Measurements from ENCODE around the gene UBFD1. TPM values are rescaled to one million over a fixed set of nuclear protein-coding genes. Genes with fewer than 3 reads are reported as not detected.

UBFD1 gene
- total and polyA plus RNA-seq, 10 of the 15 experiments (the other 5 are each of a cell fraction or from before 2014, with no cell fraction given), result 7.3 to 48.5 (median 32.1) TPM

- H3K36me3 ChIP-seq (ENCODE audit: control insufficient read depth in 2 of 2, insufficient read depth in 2 of 2, low read length in 1 of 2), result peaks cover 0 to 22% of the 10 kb centered on the region in 2 experiments
- H3K4me3 ChIP-seq, result no peak overlapping the region
- POLR2A ChIA-PET, result no interaction called here
- BruUV-seq (replicated peaks), result no TSS peak
- FAIRE-seq (no peak), ATAC-seq (no peak; the same call in 2 of the 3 replicates), DNase-seq (ENCODE audit: low read depth, low spot score) (no peak)
- in situ Hi-C loops (cut with MboI), result no loop called here
- H3K27ac ChIP-seq (ENCODE audit: control insufficient read depth, insufficient read depth), result no peak overlapping the region
- H3K4me2 ChIP-seq (ENCODE audit: control insufficient read depth, insufficient read depth), result no peak overlapping the region
- H3K27me3 ChIP-seq (replicated peaks in 1 of 2; ENCODE audit: control insufficient read depth in 2 of 2, insufficient read depth in 2 of 2, low read length in 1 of 2), result no peaks in the 10 kb centered on the region
- SMC1A ChIA-PET (ENCODE audit: uncharacterized antibody, unreplicated experiment), result no interaction called here
- intact Hi-C loops (cut with micrococcal nuclease; ENCODE audit: unreplicated experiment), result no loop called here
- 96% methylated on average over 3 of the region's 3 CpGs for WGBS (ENCODE audit: insufficient coverage, insufficient replicate concordance, low lambda C conversion rate, missing lambda C conversion rate)
- no peaks in the 10 kb centered on the region for H3K9me3 ChIP-seq (replicated peaks; ENCODE audit: control insufficient read depth, insufficient read depth, low read length)
- H3K4me1 ChIP-seq (ENCODE audit: control insufficient read depth, insufficient read depth, low read length), result peaks cover 3% of the 10 kb centered on the region; the same call in 1 of the 2 replicates
- CTCF ChIA-PET, result interaction anchor here (1.3 kb wide), 1 partner anchor 21 kb away, joined by 6 read pairs; the partner anchor contains the start of gene NDUFAB1
- H4K20me1 ChIP-seq (ENCODE audit: control insufficient read depth, insufficient read depth), result no peaks in the 10 kb centered on the region
- H2AFZ ChIP-seq (ENCODE audit: control insufficient read depth, low read depth, low read length), result no peak overlapping the region
- RAD21 ChIA-PET (ENCODE audit: unreplicated experiment), result no interaction called here
- H3K79me2 ChIP-seq (ENCODE audit: control insufficient read depth, insufficient read depth, low read length), result no peaks in the 10 kb centered on the region
- H3K9ac ChIP-seq (ENCODE audit: control insufficient read depth, insufficient read depth, low read length), result no peak overlapping the region
- TF ChIP-seq NR2C2 (IDR thresholded peaks at IDR 0.05; ENCODE audit: borderline replicate concordance, control insufficient read depth, insufficient read length, low read depth) (no peak), CEBPZ (IDR thresholded peaks at IDR 0.05; ENCODE audit: low read depth, low read length) (no peak), IRF4 (IDR thresholded peaks at IDR 0.05; ENCODE audit: low read depth, low read length) (no peak), ZNF217 (IDR thresholded peaks at IDR 0.05) (no peak), ZNF274 (IDR thresholded peaks at IDR 0.05; ENCODE audit: insufficient read depth, insufficient read length) (no peak), FOS (IDR thresholded peaks at IDR 0.05; ENCODE audit: borderline replicate concordance, extremely low read depth, insufficient read length) (no peak), NFXL1 (IDR thresholded peaks at IDR 0.05; ENCODE audit: borderline replicate concordance) (no peak), JUNB (IDR thresholded peaks at IDR 0.05) (no peak), PRDM15 (CRISPR knock-in tag; IDR thresholded peaks at IDR 0.05) (no peak), GATAD2B (conservative IDR thresholded peaks at IDR 0.05; ENCODE audit: low read depth) (no peak), E4F1 (IDR thresholded peaks at IDR 0.05; ENCODE audit: borderline replicate concordance, partially characterized antibody) (no peak), SUZ12 (IDR thresholded peaks at IDR 0.05; ENCODE audit: unreplicated experiment) (no peak), RUNX3 (IDR thresholded peaks at IDR 0.05; ENCODE audit: low read length) (no peak)
- TF ChIP-seq, protein P1, sequence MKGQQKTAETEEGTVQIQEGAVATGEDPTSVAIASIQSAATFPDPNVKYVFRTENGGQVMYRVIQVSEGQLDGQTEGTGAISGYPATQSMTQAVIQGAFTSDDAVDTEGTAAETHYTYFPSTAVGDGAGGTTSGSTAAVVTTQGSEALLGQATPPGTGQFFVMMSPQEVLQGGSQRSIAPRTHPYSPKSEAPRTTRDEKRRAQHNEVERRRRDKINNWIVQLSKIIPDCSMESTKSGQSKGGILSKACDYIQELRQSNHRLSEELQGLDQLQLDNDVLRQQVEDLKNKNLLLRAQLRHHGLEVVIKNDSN (IDR thresholded peaks at IDR 0.05; ENCODE audit: borderline replicate concordance, extremely low read length, insufficient read depth, low read depth, low read length), result no peak
These were observed 18.3 kb downstream of the UBFD1 start for GRCh38 chr16:23575834-23576233.
